Activated T-helper 1 cell treated with Interleukin-2 at 50 U/mL for 16 hours (primary cell): Measurements from ENCODE around the gene MIOS.
"Not testable (repeated sequence)": the region's sequence is repeated elsewhere in the genome, so short reads cannot be mapped to it uniquely, and the experiment has no call there.

ENCODE experiments used
- DNase-seq: peaks from one replicate; pipeline ENCODE4 v3.0.0-alpha.2; 2020; ENCODE audit warnings: low read depth

MIOS gene

DNA sequence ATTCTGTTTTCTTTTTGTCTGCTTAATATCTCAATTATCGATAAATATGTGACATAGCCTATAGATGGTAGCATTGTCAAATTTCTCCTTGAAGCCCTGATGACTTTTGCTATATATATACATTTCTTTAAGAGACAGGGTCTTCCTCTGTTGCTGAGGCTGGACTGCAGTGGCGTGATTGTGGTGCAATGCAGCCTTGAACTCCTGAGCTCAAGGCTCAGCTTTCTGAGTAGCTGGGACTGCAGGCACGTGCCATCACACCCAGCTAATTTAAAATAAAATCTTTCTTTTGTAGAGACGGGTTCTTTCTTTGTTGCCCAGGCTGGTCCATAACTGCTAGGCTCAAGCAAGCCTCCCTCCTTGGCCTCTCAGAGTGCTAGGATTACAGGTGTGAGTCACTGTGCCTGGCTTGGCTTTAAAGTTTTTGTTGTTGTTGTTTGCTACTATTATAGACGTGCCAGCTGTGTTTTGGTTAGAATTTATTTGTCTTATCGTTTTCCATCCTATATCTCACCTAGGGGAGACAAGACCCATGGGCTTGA, 80.9 kb downstream of the MIOS start:
- no peak for DNase-seq

DNA sequence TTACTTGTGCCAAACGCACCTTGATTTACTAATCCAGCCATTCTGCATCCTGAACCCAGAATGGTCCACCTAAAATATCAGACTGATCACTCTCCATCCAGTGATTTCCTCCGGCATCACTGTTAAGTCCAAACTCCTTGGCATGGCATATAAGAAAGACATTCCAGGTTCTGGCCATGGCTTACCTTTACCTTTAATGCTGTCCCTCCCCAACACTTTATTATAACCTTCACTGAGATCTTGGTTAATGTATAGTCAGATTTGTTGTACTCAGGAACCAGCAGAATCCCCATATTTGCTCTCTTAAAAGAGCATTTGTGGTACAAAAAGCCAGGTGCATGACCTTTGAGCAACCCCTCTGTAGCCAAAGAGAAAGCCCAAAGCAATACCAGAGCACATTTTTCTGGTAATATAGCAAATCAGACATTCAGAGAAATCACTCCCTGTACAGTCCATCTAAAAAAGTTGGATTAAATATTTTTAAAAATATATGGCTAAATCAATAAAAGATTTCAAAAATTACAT, 84.1 kb downstream of the MIOS start:
- DNase-seq: no peak

DNA sequence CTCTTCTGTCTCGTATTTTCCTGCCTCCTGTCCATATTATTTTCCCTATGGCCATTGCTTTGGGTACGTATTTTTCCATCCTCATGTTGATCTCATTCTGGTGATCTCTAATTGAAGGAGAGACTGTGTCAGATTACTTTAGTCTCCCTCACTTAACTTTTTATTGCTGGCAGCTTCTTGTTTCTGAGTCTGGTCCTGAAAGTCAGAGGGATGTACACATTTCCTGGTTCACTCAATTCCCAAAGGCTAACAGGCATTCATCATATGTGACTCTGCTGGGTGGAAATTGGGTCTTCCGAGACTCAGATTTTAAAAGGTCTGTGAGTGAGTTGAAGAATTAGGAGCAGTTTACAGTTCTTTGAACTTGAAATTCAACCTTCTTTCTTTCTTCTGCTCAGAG, 84.8 kb downstream of the MIOS start:
- DNase-seq: no peak

DNA sequence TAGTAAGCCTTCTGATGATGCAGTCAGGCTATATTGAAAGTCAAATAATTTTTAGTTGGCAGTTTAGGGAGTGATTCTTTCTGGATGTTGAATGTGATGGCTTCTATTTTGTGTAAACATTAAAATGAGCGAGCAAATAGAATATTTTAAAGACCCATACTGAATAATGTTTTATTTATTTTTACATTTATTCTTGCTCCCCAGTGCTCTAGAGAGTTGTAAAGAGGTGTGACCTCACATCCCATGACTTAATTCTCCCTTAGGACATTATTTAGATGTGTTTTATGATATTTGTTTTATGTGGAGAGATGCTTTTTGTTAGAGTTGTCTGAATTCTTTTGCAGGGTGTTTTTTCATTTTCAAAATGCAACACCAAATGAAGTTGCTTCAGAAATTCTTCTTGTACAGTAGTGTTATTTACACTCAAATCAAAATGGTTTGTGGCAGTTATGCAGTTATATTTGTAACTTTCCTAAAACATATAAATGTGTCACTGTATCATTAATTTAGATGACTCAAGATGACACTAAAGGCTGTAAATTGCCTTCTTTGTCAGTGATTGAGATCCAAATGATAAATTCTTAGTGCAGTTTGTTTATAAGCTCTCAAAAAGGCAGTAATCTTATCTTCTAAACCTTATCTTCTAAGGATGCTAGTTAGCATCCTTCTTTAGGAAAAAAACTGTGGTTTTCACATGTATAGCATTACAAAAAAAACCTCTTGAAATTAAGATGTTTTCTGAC, 86.3 kb downstream of the MIOS start:
- DNase-seq: no peak

DNA sequence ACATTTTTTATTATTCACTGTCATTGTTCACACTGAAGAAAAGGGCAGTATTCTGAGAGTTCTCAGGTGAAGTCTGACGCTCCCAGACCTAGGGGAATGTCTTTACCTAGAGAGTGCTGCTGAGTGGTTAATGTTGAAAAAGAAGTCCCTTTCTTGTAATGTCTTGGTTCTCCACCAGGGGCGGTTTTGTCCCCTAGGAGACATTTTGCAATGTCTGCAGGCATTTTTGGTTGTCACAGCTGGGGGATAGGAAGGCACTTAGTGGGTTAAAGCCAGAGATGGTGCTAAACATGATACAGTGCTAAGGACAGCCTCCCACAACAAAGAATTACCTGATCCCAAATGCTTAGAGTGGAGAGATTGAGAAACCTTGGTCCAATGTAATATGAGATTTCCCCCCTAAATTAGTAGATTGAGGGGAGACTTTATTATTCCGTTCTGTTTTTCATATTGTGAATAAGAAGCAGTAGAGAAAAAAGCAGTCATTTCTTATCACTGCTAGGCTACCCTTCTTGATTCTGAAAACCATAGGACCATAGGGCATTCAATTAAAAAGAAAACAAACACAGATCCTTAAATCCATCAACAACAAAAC, 87.0 kb downstream of the MIOS start:
- DNase-seq: no peak

DNA sequence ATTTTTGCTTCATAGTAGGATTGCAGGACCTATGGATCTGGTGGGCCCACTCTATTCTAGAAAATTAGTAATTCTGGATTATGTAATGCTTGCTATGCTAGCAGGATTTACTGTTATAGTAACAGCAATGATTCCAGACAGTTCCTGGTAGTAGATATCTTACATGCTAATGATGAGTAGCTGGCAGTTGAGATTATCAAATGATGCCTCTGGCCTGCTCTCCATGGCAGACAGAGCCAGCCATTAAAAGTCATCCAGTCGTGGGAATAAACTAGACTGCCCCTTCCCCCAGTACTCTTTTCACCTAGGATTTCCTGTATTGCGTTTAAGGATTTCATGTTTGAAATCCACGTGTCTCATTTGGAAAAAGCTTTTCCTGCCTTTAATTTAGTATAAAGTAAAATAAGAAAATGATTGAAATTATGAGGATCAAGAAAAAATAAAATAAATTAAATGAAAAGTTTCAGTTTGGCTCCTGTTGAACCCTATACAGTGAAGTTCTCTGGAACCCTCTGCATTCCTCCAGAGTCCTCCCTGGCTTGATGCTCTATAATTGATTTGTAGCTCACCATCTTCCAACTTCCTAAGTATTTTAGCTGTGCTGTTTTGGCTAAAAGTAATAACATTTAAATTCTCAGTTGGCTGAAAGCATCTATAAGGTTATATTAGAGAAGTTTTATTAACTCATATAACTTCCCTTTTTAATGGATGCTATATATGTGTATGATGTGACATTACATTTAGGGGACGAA, 88.5 kb downstream of the MIOS start:
- no peak for DNase-seq

DNA sequence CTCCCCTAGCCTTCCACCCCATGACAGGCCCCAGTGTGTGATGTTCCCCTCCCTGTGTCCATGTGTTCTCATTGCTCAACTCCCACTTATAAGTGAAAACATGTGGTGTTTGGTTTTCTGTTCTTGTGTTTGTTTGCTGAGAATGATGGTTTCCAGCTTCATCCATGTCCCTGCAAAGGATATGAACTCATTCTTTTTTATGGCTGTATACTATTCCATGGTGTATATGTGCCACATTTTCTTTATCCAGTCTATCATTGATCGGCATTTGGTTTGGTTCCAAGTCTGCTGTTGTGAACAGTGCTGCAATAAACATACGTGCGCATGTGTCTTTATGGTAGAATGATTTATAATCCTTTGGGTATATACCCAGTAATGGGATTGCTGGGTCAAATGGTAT, 89.8 kb downstream of the MIOS start:
- DNase-seq: not testable (repeated sequence)
